ENCODE data around the gene ZNF536. TPM values are rescaled to one million over a fixed set of nuclear protein-coding genes. Genes with fewer than 3 reads are reported as not detected.

The ZNF536 gene
- total RNA-seq, 6 donors from 2014 or later, result 0.34 to 0.78 (median 0.71) TPM; not detected in 2

DNA sequence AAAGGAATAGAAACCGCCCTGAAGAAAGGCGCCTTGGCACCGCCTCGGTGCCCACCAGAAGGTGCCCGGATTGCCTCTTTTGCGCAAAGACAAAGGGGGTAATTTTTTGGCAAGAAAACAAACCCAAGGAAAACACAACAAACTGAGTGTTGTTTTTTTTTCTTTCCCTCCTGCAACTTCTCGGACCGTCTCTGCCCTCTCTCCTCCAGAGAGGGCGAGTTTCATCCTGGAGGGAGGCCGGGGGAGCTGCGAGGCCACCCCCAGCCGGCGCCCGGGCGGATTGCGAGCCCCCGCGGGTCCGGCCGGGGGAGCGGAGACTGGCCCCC lies 2.3 kb downstream of the ZNF536 start:
- Histone ChIP-seq H3K36me3 (no peaks in the 10 kb centered on the region), H3K27ac (no peak overlapping the region), H3K27me3 (peaks cover 0 to 12% (median 4%) of the 10 kb centered on the region in 4 donors), H3K4me3 (no peak overlapping the region), H3K9me3 (no peaks in the 10 kb centered on the region), H3K4me1 (peaks cover 0 to 4% (median 0%) of the 10 kb centered on the region in 4 donors)
- DNase-seq (no peak), ATAC-seq (ENCODE audit: low FRiP score in 2 of 2) (no peak)
- TF ChIP-seq POLR2A (IDR thresholded peaks at IDR 0.05), result no peak
- no peak for TF ChIP-seq POLR2AphosphoS5 (IDR thresholded peaks at IDR 0.05)
- TF ChIP-seq EP300 (IDR thresholded peaks at IDR 0.05), result no peak
- no peak for TF ChIP-seq CTCF (IDR thresholded peaks at IDR 0.05)
- WGBS, 2 donors, result 5 to 9% methylated on average over 20 to 21 of the region's 21 CpGs

DNA sequence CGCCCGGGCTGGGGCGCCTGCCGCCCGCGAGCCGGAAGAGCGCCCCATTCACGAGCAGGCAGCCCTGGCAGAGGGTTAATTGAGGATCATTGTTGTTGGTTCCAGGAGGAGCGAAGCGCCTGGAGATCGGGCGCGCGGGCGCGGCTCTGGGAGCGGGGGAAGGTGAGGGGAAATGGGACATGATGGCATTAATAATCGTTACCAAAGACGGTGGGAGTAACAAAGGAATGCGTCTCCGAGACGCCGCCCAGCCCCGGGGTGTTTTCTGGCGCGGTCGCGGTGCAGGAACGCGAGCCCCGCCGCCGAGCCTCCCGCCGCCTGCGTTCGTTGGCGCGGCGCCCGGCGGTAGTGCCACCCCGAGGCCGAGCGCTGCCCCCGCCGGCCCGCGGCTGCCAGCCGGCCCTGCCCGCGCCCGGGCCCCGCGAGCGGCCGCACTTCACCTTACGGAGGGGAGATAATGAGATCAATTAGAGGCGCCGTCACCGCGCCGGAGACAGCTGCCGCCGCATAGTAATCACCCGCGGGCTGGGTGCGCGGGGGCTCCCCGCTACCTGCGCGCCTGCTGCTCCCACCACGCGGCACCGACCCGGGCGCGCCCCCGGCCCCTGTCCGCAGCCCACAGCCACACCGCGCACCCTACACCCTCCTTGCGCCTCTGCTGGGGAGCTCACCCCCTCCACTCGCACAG lies 2.8 kb downstream of the ZNF536 start:
- no peak overlapping the region for H3K27ac ChIP-seq
- no peak for ATAC-seq (ENCODE audit: low FRiP score in 2 of 2)
- no peaks in the 10 kb centered on the region for H3K9me3 ChIP-seq
- no peak overlapping the region for H3K4me3 ChIP-seq
- peaks cover 0 to 12% (median 4%) of the 10 kb centered on the region in 4 donors for H3K27me3 ChIP-seq
- peak in 1 of 2 donors; percentile 84 for DNase-seq
- TF ChIP-seq POLR2A (IDR thresholded peaks at IDR 0.05) (no peak), CTCF (IDR thresholded peaks at IDR 0.05) (no peak)
- H3K36me3 ChIP-seq, result no peaks in the 10 kb centered on the region
- 0 to 3% methylated on average over 18 to 36 of the region's 85 CpGs for WGBS, 2 donors
- peaks cover 0 to 4% (median 0%) of the 10 kb centered on the region in 4 donors for H3K4me1 ChIP-seq

DNA sequence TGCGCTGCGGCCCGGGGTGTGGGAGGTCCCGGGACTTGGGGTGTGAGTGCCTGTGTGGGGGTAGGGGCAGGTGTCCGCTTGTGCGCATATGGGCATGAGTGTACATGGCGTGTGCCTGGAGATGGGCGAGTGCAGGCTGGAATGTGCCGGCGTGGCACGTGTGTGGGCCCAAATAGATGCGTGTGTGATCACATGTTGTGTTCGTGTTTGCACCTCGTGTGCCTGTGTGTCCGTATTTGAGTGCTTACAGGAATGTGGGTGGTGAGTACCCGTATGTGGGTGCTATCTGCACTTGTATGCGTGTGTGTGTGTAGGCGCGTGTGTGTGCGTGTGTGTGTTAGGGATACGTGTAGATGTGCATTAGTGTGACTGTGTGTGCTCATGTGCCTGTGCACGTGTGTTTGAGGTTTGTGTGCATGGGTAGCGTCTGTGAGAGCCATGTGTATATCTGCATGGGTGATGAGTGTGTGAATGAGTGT lies 3.4 kb downstream of the ZNF536 start:
- ATAC-seq (ENCODE audit: low FRiP score in 2 of 2) (peak in 1 of 2 donors; percentile 23), DNase-seq (peak in 1 of 2 donors; percentile 10)
- Histone ChIP-seq H3K27ac (no peak overlapping the region), H3K4me1 (peaks cover 0 to 4% (median 0%) of the 10 kb centered on the region in 4 donors), H3K36me3 (no peaks in the 10 kb centered on the region), H3K9me3 (no peaks in the 10 kb centered on the region), H3K27me3 (peaks cover 0 to 12% (median 4%) of the 10 kb centered on the region in 4 donors), H3K4me3 (no peak overlapping the region)
- TF ChIP-seq POLR2A (IDR thresholded peaks at IDR 0.05) (no peak), EP300 (IDR thresholded peaks at IDR 0.05) (no peak)
- 57 to 77% methylated on average over 15 to 23 of the region's 23 CpGs for WGBS, 2 donors

DNA sequence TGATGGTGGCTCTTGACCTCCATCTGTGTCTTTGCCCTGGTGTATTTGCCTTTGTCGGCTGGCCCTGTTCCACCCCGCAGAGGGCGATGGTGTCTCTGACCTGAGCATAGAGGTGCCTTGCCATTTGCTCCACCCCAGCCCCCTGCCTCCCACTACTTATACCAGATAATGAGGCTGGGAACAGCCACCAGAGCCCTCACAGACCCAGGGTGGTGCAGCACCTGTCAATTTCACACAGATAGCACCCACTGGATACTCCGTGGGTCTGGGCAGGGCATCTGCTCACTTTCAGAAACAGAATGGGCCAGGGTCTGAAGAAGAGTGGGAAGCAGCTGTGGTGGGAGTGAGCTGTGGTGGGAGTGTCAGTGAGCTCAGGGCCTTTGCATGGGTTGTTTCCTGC lies 4.1 kb downstream of the ZNF536 start:
- no peak overlapping the region for H3K4me3 ChIP-seq
- no peaks in the 10 kb centered on the region for H3K9me3 ChIP-seq
- H3K27ac ChIP-seq, result no peak overlapping the region
- no peaks in the 10 kb centered on the region for H3K36me3 ChIP-seq
- no peak for DNase-seq
- 64 to 76% methylated on average over 4 of the region's 4 CpGs for whole genome bisulfite sequencing, 2 donors
- H3K4me1 ChIP-seq, result peaks cover 0 to 4% (median 0%) of the 10 kb centered on the region in 4 donors
- H3K27me3 ChIP-seq, result peaks cover 0 to 12% (median 4%) of the 10 kb centered on the region in 4 donors
- TF ChIP-seq EP300 (IDR thresholded peaks at IDR 0.05), result no peak
- no peak for TF ChIP-seq CTCF (IDR thresholded peaks at IDR 0.05)
- TF ChIP-seq POLR2A (IDR thresholded peaks at IDR 0.05), result no peak
- TF ChIP-seq POLR2AphosphoS5 (IDR thresholded peaks at IDR 0.05), result no peak
- ATAC-seq (ENCODE audit: low FRiP score in 2 of 2), result peak in 1 of 2 donors; percentile 4

- no peak overlapping the region for H3K4me3 ChIP-seq
- TF ChIP-seq EP300 (IDR thresholded peaks at IDR 0.05) (no peak), CTCF (IDR thresholded peaks at IDR 0.05) (no peak), POLR2A (IDR thresholded peaks at IDR 0.05) (no peak), POLR2AphosphoS5 (IDR thresholded peaks at IDR 0.05) (no peak)
- H3K36me3 ChIP-seq, result no peaks in the 10 kb centered on the region
- no peaks in the 10 kb centered on the region for H3K9me3 ChIP-seq
- no peak for ATAC-seq (ENCODE audit: low FRiP score in 2 of 2)
- DNase-seq, result peak; percentile 9 to 24
- H3K27me3 ChIP-seq, result peaks cover 0 to 12% (median 4%) of the 10 kb centered on the region in 4 donors
- no peak overlapping the region for H3K27ac ChIP-seq
- H3K4me1 ChIP-seq, result peaks cover 0 to 4% (median 0%) of the 10 kb centered on the region in 4 donors
- WGBS, 2 donors, result 92% methylated on average over 14 to 15 of the region's 15 CpGs
Measured at GRCh38 chr19:30376826-30377425, 4.7 kb downstream of the ZNF536 start.
